A549 (cell line): ENCODE data around the gene ITGA5. TPM values are rescaled to one million over a fixed set of nuclear protein-coding genes. Genes with fewer than 3 reads are reported as not detected.

Experiments used
- ATAC-seq, 2 experiments: fragments of 200-7000 bp in 1 of 2; fragments of >200 bp in 1 of 2; cut with Nextera tagmentation in 1 of 2; cut with Tn5 transposase in 1 of 2; 3 replicates each; pipeline versions ENCODE4 v1.8.0 to v1.9.1; 2018 to 2020; ENCODE audit warnings: mild to moderate bottlenecking in 1 of 2, moderate library complexity in 1 of 2
- CTCF ChIA-PET: fragments of 300-600 bp; sonication (Branson Sonifier 250); formaldehyde crosslinking; extraction: SDS; loops from one replicate; lab custom pipeline; 2021; ENCODE audit warnings: antibody characterized with exemption, inconsistent platforms; lab: Yijun Ruan, JAX
- POLR2A ChIA-PET: fragments of 350-600 bp; formaldehyde crosslinking; extraction: SDS; loops from one replicate; lab custom pipeline; 2021; ENCODE audit warnings: antibody characterized with exemption, inconsistent platforms; lab: Yijun Ruan, JAX
- DNase-seq, 2 experiments: peaks; one replicate each; pipeline versions ENCODE4 v3.0.0 to v3.0.0-alpha.2; 2011 to 2016; ENCODE audit warnings: low read depth in 1 of 2, low spot score in 1 of 2
- FAIRE-seq: peaks from 2 replicates; lab custom pipeline; 2011; peaks lifted over from hg19 to GRCh38; lab: Jason Lieb, UNC
- H3K27ac ChIP-seq, 2 experiments: fragments of >200 bp; sonication (Bioruptor Twin); formaldehyde crosslinking; 3 replicates each; pipeline ENCODE4 v1.5.1; 2016 to 2017
- H3K4me1 ChIP-seq: fragments of >200 bp; sonication (Bioruptor Twin); formaldehyde crosslinking; 3 replicates; pipeline ENCODE4 v1.6.1; 2016
- H3K4me2 ChIP-seq: fragments of >200 bp; sonication (Bioruptor Twin); formaldehyde crosslinking; 3 replicates; pipeline ENCODE4 v1.6.1; 2016
- H3K4me3 ChIP-seq: fragments of >200 bp; sonication (Bioruptor Twin); formaldehyde crosslinking; 3 replicates; pipeline ENCODE4 v1.5.1; 2016
- H3K9me3 ChIP-seq: fragments of >200 bp; sonication (Bioruptor Twin); formaldehyde crosslinking; 3 replicates; pipeline ENCODE4 v1.6.1; 2016
- BHLHE40 ChIP-seq: IDR thresholded peaks from 2 replicates; pipeline ENCODE4 v1.6.1; 2012; ENCODE audit warnings: low read depth, low read length, inconsistent platforms
- CBX2 ChIP-seq: fragments of 200-600 bp; sonication (generic); IDR thresholded peaks from 2 replicates; pipeline ENCODE4 v1.6.1; 2016; ENCODE audit warnings: low read depth, mild to moderate bottlenecking, borderline replicate concordance
- CEBPB ChIP-seq, 2 experiments: fragments of >200 bp in 1 of 2; sonication (Bioruptor Twin) in 1 of 2; formaldehyde crosslinking in 1 of 2; IDR thresholded peaks; 2 replicates each; pipeline ENCODE4 v1.6.1; 2012 to 2016
- CHD2 ChIP-seq: fragments of 150-350 bp; IDR thresholded peaks from 2 replicates; pipeline ENCODE4 v1.6.1; 2014; ENCODE audit warnings: low read length; ENCODE audit not compliant: partially characterized antibody
- EHF ChIP-seq: fragments of 250-450 bp; sonication (Bioruptor Pico); IDR thresholded peaks from 2 replicates; pipeline ENCODE4 v1.5.0; 2020; ENCODE audit warnings: mild to moderate bottlenecking
- EHMT2 ChIP-seq: fragments of 200-600 bp; sonication (generic); IDR thresholded peaks from 2 replicates; pipeline ENCODE4 v1.6.1; 2016; ENCODE audit warnings: antibody characterized with exemption, low read depth, mild to moderate bottlenecking, moderate library complexity
- HEYL ChIP-seq: fragments of 250-450 bp; sonication (Bioruptor Pico); IDR thresholded peaks from 2 replicates; pipeline ENCODE4 v1.8.0; 2021; ENCODE audit warnings: mild to moderate bottlenecking, moderate library complexity
- HOXB13 ChIP-seq: fragments of 250-450 bp; sonication (Bioruptor Pico); IDR thresholded peaks from 2 replicates; pipeline ENCODE4 v1.5.0; 2020; ENCODE audit warnings: low read depth, mild to moderate bottlenecking, moderate library complexity
- JUN ChIP-seq, 2 experiments: fragments of >200 bp; sonication (Bioruptor Twin); formaldehyde crosslinking; IDR thresholded peaks; 2 replicates in 1 of 2; 3 replicates in 1 of 2; pipeline ENCODE4 v1.6.1; 2016 to 2017
- MAFK ChIP-seq: fragments of 450-650 bp; IDR thresholded peaks from 2 replicates; pipeline ENCODE4 v1.6.1; 2014; ENCODE audit not compliant: partially characterized antibody
- MAZ ChIP-seq: fragments of 150-350 bp; IDR thresholded peaks from 2 replicates; pipeline ENCODE4 v1.6.1; 2014; ENCODE audit warnings: antibody characterized with exemption, low read depth, low read length, borderline replicate concordance
- MYC ChIP-seq: IDR thresholded peaks from 2 replicates; pipeline ENCODE4 v1.6.1; 2012; ENCODE audit warnings: mild to moderate bottlenecking, inconsistent platforms, low read length, improper control_type of control experiment, borderline replicate concordance
- NFE2L2 ChIP-seq: fragments of 150-350 bp; conservative IDR thresholded peaks from 2 replicates; pipeline ENCODE4 v1.6.1; 2014; ENCODE audit warnings: low read length
- NPAS2 ChIP-seq: fragments of 250-450 bp; sonication (Bioruptor Pico); IDR thresholded peaks from 2 replicates; pipeline ENCODE4 v1.8.0; 2022; ENCODE audit warnings: mild to moderate bottlenecking, moderate library complexity, borderline replicate concordance
- RAD21 ChIP-seq, 2 experiments: fragments of >200 bp in 1 of 2; sonication (Bioruptor Twin) in 1 of 2; formaldehyde crosslinking in 1 of 2; IDR thresholded peaks in 1 of 2; conservative IDR thresholded peaks in 1 of 2; 2 replicates in 1 of 2; 3 replicates in 1 of 2; pipeline ENCODE4 v1.6.1; 2012 to 2018; ENCODE audit warnings: inconsistent platforms in 1 of 2
- RFX5 ChIP-seq: fragments of 450-650 bp; IDR thresholded peaks from 2 replicates; pipeline ENCODE4 v1.7.1; 2014; ENCODE audit warnings: antibody characterized with exemption, mild to moderate bottlenecking, moderate library complexity
- SMC3 ChIP-seq: fragments of >200 bp; sonication (Bioruptor Twin); formaldehyde crosslinking; IDR thresholded peaks from 3 replicates; pipeline ENCODE4 v1.6.1; 2018; ENCODE audit warnings: inconsistent platforms
- SREBF2 ChIP-seq: fragments of 450-650 bp; IDR thresholded peaks from 2 replicates; pipeline ENCODE4 v1.6.1; 2014; ENCODE audit warnings: mild to moderate bottlenecking, moderate library complexity
- TFCP2L1 ChIP-seq: fragments of 250-450 bp; sonication (Bioruptor Pico); IDR thresholded peaks from 2 replicates; pipeline ENCODE4 v1.5.0; 2021; ENCODE audit warnings: mild to moderate bottlenecking
- TP53 ChIP-seq: fragments of 250-450 bp; sonication (Bioruptor Pico); IDR thresholded peaks from 2 replicates; pipeline ENCODE4 v1.5.0; 2021; ENCODE audit warnings: mild to moderate bottlenecking, moderate library complexity
- ZC3H11A ChIP-seq: fragments of 450-650 bp; IDR thresholded peaks from 2 replicates; pipeline ENCODE4 v1.6.1; 2014; ENCODE audit warnings: antibody characterized with exemption, mild to moderate bottlenecking
- ZSCAN20 ChIP-seq: fragments of 250-450 bp; sonication (Bioruptor Pico); IDR thresholded peaks from 2 replicates; pipeline ENCODE4 v1.8.0; 2022; ENCODE audit warnings: mild to moderate bottlenecking, moderate library complexity
- WGBS: methylation state at CpG from one replicate; pipeline ENCODE4 v1.1.6; 2017; ENCODE audit errors: missing lambda C conversion rate; 5-methylcytosine and 5-hydroxymethylcytosine counted together
- polyA plus RNA-seq, 4 experiments: library from polyadenylated mRNA; depleted of rRNA in 3 of 4; stranded (reverse); fragments of >200 nt; fragmentation: RNase III in 1 of 4; extraction: RNeasy Plus Mini Kit Qiagen cat#74134 plus additional on column Dnase treatment in 1 of 4; gene quantifications; 2 replicates in 3 of 4; 3 replicates in 1 of 4; pipeline ENCODE4 v1.2.3, GENCODE V29; 2011 to 2017
- TF ChIP-seq, protein P1 (sequence below): fragments of 250-450 bp; sonication (Bioruptor Pico); IDR thresholded peaks from 2 replicates; pipeline ENCODE4 v1.5.0; 2021; ENCODE audit warnings: mild to moderate bottlenecking, moderate library complexity, borderline replicate concordance
- TF ChIP-seq, protein P2 (sequence below): fragments of 200-600 bp; sonication (generic); IDR thresholded peaks from 2 replicates; pipeline ENCODE4 v1.6.1; 2016; ENCODE audit warnings: antibody characterized with exemption, mild to moderate bottlenecking, moderate library complexity
- TF ChIP-seq, protein P3 (sequence below): fragments of >200 bp; sonication (Bioruptor Twin); formaldehyde crosslinking; IDR thresholded peaks from 2 replicates; pipeline ENCODE4 v1.6.1; 2016

Gene ITGA5
- polyA plus RNA-seq, 2 of the 4 experiments (the other 2 are of a cell fraction): 27.2 to 31.7 TPM

DNA sequence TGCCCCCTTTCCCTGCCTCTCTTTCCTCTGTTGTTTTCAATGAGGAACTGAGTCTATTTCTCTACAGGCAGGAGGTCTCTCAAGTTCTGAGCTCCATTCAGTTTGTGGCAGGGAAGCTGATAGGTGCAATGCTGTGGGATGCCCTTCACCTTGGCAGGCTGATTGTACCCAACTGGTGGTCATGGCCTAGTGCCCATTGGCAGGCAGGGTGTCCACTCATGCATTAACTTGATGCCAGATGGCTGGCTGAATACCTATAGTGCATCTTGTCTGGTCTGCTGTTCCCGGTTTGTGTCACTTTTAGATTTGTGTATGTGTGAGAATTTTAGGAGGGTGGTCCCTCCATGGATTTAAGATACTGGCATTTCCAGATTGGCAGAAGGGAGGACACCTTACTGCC is 20.0 kb upstream of the ITGA5 start:
- Histone ChIP-seq H3K4me2 (no peak overlapping the region), H3K27ac (peak overlapping the region in 1 of 2 experiments; percentile 23; a peak in 1 of 6 replicates), H3K4me3 (no peak overlapping the region), H3K4me1 (peaks cover 14% of the 10 kb centered on the region), H3K9me3 (no peaks in the 10 kb centered on the region)
- TF ChIP-seq BHLHE40: no peak
- TF ChIP-seq SMC3: no peak
- TF ChIP-seq HOXB13: no peak
- no peak for TF ChIP-seq EHMT2
- no peak for TF ChIP-seq CEBPB (IDR thresholded peaks at IDR 0.05)
- TF ChIP-seq NPAS2 (CRISPR knock-in tag): no peak
- no peak for TF ChIP-seq RFX5
- no peak for TF ChIP-seq MAFK
- no peak for TF ChIP-seq MAZ
- ChIA-PET CTCF (interaction anchor here (1.0 to 47.9 kb wide), 25 partner anchors 9 to 105 kb away, joined by 3 to 1279 read pairs (median 6); partner anchors contain the start of genes GTSF1, ITGA5 and ZNF385A), POLR2A (interaction anchor here (0.7 to 3.7 kb wide), 2 partner anchors 40 to 58 kb away, joined by 3 to 15 read pairs; no protein-coding TSS in a partner anchor)
- DNase-seq: no peak
- ATAC-seq: peak in 1 of 2 experiments; percentile 21; a peak in 3 of 6 replicates
- 92% methylated on average over 1 of the region's 1 CpG for WGBS
- FAIRE-seq: no peak

DNA sequence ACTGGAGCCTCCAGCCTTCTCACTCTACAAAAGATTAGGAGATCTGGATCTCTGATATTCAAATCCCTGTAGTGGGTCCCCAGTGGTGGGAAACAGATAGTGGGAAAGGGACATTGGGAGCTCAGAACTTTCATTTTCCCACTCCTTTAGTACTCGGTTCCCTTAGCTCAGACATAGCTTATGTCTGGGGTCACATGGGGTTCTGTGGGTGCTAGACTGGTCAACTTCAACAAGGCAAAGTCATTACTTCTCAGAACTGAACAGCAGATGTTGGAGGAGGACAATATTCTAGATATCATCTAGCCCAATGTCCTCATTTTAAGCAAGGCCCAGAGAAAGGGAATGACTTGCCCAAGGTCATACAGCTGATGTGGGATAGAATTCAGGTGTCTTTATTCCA is 19.5 kb upstream of the ITGA5 start:
- DNase-seq: no peak
- Histone ChIP-seq H3K4me3 (no peak overlapping the region), H3K4me1 (peaks cover 14% of the 10 kb centered on the region), H3K9me3 (no peaks in the 10 kb centered on the region), H3K4me2 (no peak overlapping the region), H3K27ac (no peak overlapping the region)
- ATAC-seq: no peak
- WGBS: 50% methylated on average over 1 of the region's 1 CpG
- no peak for FAIRE-seq
- ChIA-PET CTCF (interaction anchor here (0.8 to 47.9 kb wide), 18 partner anchors 10 to 101 kb away, joined by 3 to 1279 read pairs (median 12); partner anchors contain the start of genes ITGA5 and ZNF385A), POLR2A (interaction anchor here (0.7 to 3.7 kb wide), 2 partner anchors 39 to 57 kb away, joined by 3 to 15 read pairs; no protein-coding TSS in a partner anchor)
- no peak for TF ChIP-seq NPAS2 (CRISPR knock-in tag)
- TF ChIP-seq, protein P1, sequence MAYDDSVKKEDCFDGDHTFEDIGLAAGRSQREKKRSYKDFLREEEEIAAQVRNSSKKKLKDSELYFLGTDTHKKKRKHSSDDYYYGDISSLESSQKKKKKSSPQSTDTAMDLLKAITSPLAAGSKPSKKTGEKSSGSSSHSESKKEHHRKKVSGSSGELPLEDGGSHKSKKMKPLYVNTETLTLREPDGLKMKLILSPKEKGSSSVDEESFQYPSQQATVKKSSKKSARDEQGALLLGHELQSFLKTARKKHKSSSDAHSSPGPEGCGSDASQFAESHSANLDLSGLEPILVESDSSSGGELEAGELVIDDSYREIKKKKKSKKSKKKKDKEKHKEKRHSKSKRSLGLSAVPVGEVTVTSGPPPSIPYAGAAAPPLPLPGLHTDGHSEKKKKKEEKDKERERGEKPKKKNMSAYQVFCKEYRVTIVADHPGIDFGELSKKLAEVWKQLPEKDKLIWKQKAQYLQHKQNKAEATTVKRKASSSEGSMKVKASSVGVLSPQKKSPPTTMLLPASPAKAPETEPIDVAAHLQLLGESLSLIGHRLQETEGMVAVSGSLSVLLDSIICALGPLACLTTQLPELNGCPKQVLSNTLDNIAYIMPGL (CRISPR knock-in tag): no peak
- no peak for TF ChIP-seq CHD2
- TF ChIP-seq EHMT2: no peak

DNA sequence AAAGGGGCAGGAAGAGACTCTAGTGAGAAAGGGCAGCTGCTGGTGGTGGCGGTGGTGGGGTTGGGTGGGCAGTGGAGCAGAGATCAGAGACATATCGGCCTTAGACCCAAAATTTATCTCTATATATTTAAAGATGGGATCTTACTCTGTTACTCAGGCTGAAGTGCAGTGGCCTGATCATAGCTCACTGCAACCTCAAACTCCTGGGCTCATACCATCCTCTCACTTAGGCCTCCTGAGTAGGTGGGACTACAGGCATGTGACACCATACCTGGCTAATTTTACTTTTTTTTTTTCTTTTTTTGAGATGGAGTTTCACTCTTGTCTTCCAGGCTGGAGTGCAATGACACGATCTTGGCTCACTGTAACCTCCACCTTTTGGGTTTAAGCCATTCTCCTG is 18.6 kb upstream of the ITGA5 start:
- peaks cover 16% of the 10 kb centered on the region for H3K4me1 ChIP-seq
- TF ChIP-seq MYC: no peak
- no peak for TF ChIP-seq ZC3H11A
- TF ChIP-seq BHLHE40: no peak
- TF ChIP-seq RAD21 (conservative IDR thresholded peaks at IDR 0.05 in 1 of 2, IDR thresholded peaks at IDR 0.05 in 1 of 2): no peak
- TF ChIP-seq, protein P2, sequence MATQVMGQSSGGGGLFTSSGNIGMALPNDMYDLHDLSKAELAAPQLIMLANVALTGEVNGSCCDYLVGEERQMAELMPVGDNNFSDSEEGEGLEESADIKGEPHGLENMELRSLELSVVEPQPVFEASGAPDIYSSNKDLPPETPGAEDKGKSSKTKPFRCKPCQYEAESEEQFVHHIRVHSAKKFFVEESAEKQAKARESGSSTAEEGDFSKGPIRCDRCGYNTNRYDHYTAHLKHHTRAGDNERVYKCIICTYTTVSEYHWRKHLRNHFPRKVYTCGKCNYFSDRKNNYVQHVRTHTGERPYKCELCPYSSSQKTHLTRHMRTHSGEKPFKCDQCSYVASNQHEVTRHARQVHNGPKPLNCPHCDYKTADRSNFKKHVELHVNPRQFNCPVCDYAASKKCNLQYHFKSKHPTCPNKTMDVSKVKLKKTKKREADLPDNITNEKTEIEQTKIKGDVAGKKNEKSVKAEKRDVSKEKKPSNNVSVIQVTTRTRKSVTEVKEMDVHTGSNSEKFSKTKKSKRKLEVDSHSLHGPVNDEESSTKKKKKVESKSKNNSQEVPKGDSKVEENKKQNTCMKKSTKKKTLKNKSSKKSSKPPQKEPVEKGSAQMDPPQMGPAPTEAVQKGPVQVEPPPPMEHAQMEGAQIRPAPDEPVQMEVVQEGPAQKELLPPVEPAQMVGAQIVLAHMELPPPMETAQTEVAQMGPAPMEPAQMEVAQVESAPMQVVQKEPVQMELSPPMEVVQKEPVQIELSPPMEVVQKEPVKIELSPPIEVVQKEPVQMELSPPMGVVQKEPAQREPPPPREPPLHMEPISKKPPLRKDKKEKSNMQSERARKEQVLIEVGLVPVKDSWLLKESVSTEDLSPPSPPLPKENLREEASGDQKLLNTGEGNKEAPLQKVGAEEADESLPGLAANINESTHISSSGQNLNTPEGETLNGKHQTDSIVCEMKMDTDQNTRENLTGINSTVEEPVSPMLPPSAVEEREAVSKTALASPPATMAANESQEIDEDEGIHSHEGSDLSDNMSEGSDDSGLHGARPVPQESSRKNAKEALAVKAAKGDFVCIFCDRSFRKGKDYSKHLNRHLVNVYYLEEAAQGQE: no peak
- TF ChIP-seq HOXB13: no peak
- no peak for TF ChIP-seq SREBF2
- TF ChIP-seq CBX2: no peak
- no peak for TF ChIP-seq EHF (CRISPR knock-in tag)
- no peak for TF ChIP-seq TP53 (CRISPR knock-in tag)
- TF ChIP-seq, protein P3, sequence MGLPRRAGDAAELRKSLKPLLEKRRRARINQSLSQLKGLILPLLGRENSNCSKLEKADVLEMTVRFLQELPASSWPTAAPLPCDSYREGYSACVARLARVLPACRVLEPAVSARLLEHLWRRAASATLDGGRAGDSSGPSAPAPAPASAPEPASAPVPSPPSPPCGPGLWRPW: no peak
- no peak for TF ChIP-seq TFCP2L1 (CRISPR knock-in tag)
- no peak for TF ChIP-seq JUN (IDR thresholded peaks at IDR 0.05)
- TF ChIP-seq NFE2L2: no peak
- TF ChIP-seq ZSCAN20 (CRISPR knock-in tag): no peak
- no peak for TF ChIP-seq HEYL (CRISPR knock-in tag)
- CTCF ChIA-PET: interaction anchor here (0.8 to 47.9 kb wide), 11 partner anchors 10 to 69 kb away, joined by 3 to 1279 read pairs (median 52); partner anchors contain the start of genes ITGA5 and ZNF385A
- no peak overlapping the region for H3K4me2 ChIP-seq
- FAIRE-seq (no peak), DNase-seq (no peak), ATAC-seq (no peak)
- no peaks in the 10 kb centered on the region for H3K9me3 ChIP-seq
- POLR2A ChIA-PET: no interaction called here
- no peak overlapping the region for H3K27ac ChIP-seq
- no peak overlapping the region for H3K4me3 ChIP-seq
- 80% methylated on average over 3 of the region's 3 CpGs for WGBS
